CD4-positive, alpha-beta memory T cell (primary cell): ENCODE results near the gene ENG. TPM values are rescaled to one million over a fixed set of nuclear protein-coding genes. Genes with fewer than 3 reads are reported as not detected.

Source experiments
- CTCF ChIA-PET: fragments of 350-600 bp; sonication (Branson Sonifier 250); formaldehyde crosslinking; loops from one replicate; lab custom pipeline; 2021; ENCODE audit warnings: inconsistent platforms; ENCODE audit not compliant: partially characterized antibody; lab: Charles Lee
- POLR2A ChIA-PET: fragments of 350-600 bp; sonication (Branson Sonifier 250); formaldehyde crosslinking; loops from one replicate; lab custom pipeline; 2021; ENCODE audit not compliant: partially characterized antibody; lab: Charles Lee
- DNase-seq, 5 donors: peaks; one replicate each; pipeline versions ENCODE4 v3.0.0 to v3.0.0-alpha.2; 2020 to 2022; ENCODE audit warnings: mixed read lengths in 1 of 5
- H3K27ac ChIP-seq: one replicate; pipeline ENCODE4 v1.7.0; 2013; ENCODE audit warnings: low read depth, low read length
- H3K27me3 ChIP-seq: 2 replicates; pipeline ENCODE4 v1.7.0; 2013; ENCODE audit warnings: mild to moderate bottlenecking, low read length, moderate library complexity; ENCODE audit not compliant: insufficient read depth
- H3K36me3 ChIP-seq: 2 replicates; pipeline ENCODE4 v1.7.0; 2013; ENCODE audit warnings: mild to moderate bottlenecking, low read length, moderate library complexity; ENCODE audit not compliant: insufficient read depth
- H3K4me1 ChIP-seq: 2 replicates; pipeline ENCODE4 v1.7.0; 2013; ENCODE audit warnings: mild to moderate bottlenecking, low read length, moderate library complexity; ENCODE audit not compliant: insufficient read depth
- H3K4me3 ChIP-seq, 2 donors: one replicate each; pipeline ENCODE4 v1.7.0; 2013; ENCODE audit warnings: low read length in 2 of 2, mild to moderate bottlenecking in 1 of 2
- H3K9me3 ChIP-seq, 2 donors: one replicate each; pipeline ENCODE4 v1.7.0; 2013; ENCODE audit warnings: low read length in 2 of 2, control low read depth in 1 of 2; ENCODE audit not compliant: control insufficient read depth in 1 of 2
- H3K27ac Mint-ChIP-seq, 7 donors: one replicate each; pipeline ENCODE4 v1.8.0; 2020 to 2021; ENCODE audit warnings: mixed read lengths in 7 of 7, mild to moderate bottlenecking in 6 of 7, inconsistent platforms in 3 of 7, moderate library complexity in 3 of 7
- H3K27me3 Mint-ChIP-seq, 2 donors: one replicate each; pipeline ENCODE4 v1.8.0; 2020 to 2021; ENCODE audit warnings: mixed read lengths in 2 of 2
- H3K36me3 Mint-ChIP-seq, 2 donors: one replicate each; pipeline ENCODE4 v1.8.0; 2020 to 2021; ENCODE audit warnings: mixed read lengths in 2 of 2, inconsistent platforms in 1 of 2, mild to moderate bottlenecking in 1 of 2
- H3K4me1 Mint-ChIP-seq, 4 donors: one replicate each; pipeline ENCODE4 v1.8.0; 2020 to 2021; ENCODE audit warnings: mixed read lengths in 4 of 4, mild to moderate bottlenecking in 1 of 4
- H3K4me3 Mint-ChIP-seq, 8 donors: one replicate each; pipeline ENCODE4 v1.8.0; 2020 to 2021; ENCODE audit warnings: mixed read lengths in 8 of 8, mild to moderate bottlenecking in 7 of 8, moderate library complexity in 6 of 8, inconsistent platforms in 3 of 8
- H3K9me3 Mint-ChIP-seq, 8 donors: one replicate each; pipeline ENCODE4 v1.8.0; 2020 to 2021; ENCODE audit warnings: mixed read lengths in 8 of 8, mild to moderate bottlenecking in 5 of 8, inconsistent platforms in 3 of 8, moderate library complexity in 1 of 8
- intact Hi-C: fragments of 100-400 bp; cut with micrococcal nuclease; formaldehyde crosslinking; loops from one replicate; pipeline ENCODE4 v1.15.1; 2023
- polyA plus RNA-seq, 2 donors: library from polyadenylated mRNA; unstranded; fragments of 300-500 nt; fragmentation: Illumina TruSeq; gene quantifications; one replicate each; pipeline ENCODE4 v1.2.3, GENCODE V29; 2021
- total RNA-seq, 2 experiments: library from RNA; stranded (reverse); gene quantifications; one replicate each; pipeline ENCODE4 v1.2.3, GENCODE V29; 2021

Gene ENG
- total and polyA plus RNA-seq, 4 experiments from 2014 or later: 2.0 to 13.8 (median 8.9) TPM

GRCh38 chr9:127801955-127802575 lies 52.4 kb downstream of the ENG start:
- H3K9me3 Mint-ChIP-seq: no peaks in the 10 kb centered on the region
- peak overlapping the region; percentile 72 for H3K27ac ChIP-seq
- peak overlapping the region; percentile 86 to 93 (median 90) for H3K4me3 Mint-ChIP-seq
- no peak for DNase-seq
- intact Hi-C loops: loop anchor here (1.0 to 5.0 kb wide), 5 partner anchors 16 to 115 kb away; partner anchors contain the start of genes CDK9 and ST6GALNAC4
- H3K9me3 ChIP-seq: no peaks in the 10 kb centered on the region
- H3K4me1 ChIP-seq: peaks cover 32% of the 10 kb centered on the region
- no peaks in the 10 kb centered on the region for H3K27me3 Mint-ChIP-seq
- H3K27ac Mint-ChIP-seq: peak overlapping the region; percentile 82 to 96 (median 88)
- no peaks in the 10 kb centered on the region for H3K27me3 ChIP-seq
- H3K36me3 ChIP-seq: peaks cover 1% of the 10 kb centered on the region
- peak overlapping the region in 1 of 2 donors; percentile 80 for H3K4me3 ChIP-seq
- ChIA-PET CTCF (interaction anchor here (0.9 to 1.5 kb wide), 5 partner anchors 17 to 213 kb away, joined by 3 to 9 read pairs (median 3); partner anchors contain the start of genes CDK9 and TOR2A), POLR2A (interaction anchor here (0.7 to 5.8 kb wide), 10 partner anchors 12 to 169 kb away, joined by 3 to 54 read pairs (median 6); partner anchors contain the start of genes CDK9, ENG and TOR2A)
- peaks cover 4 to 45% (median 27%) of the 10 kb centered on the region in 4 donors for H3K4me1 Mint-ChIP-seq
- H3K36me3 Mint-ChIP-seq: peaks cover 3 to 12% of the 10 kb centered on the region in 2 donors

GRCh38 chr9:127796852-127797370 lies 57.5 kb downstream of the ENG start:
- Mint-ChIP-seq H3K9me3 (no peaks in the 10 kb centered on the region), H3K27me3 (no peaks in the 10 kb centered on the region), H3K4me1 (peaks cover 12 to 36% (median 25%) of the 10 kb centered on the region in 4 donors), H3K27ac (peak overlapping the region; percentile 38 to 93 (median 87)), H3K36me3 (peaks cover 5 to 10% of the 10 kb centered on the region in 2 donors), H3K4me3 (peak overlapping the region in 7 of 8 donors; percentile 57 to 89 (median 75))
- intact Hi-C loops: no loop called here
- no peak for DNase-seq
- Histone ChIP-seq H3K4me1 (peaks cover 25% of the 10 kb centered on the region), H3K27ac (peak overlapping the region; percentile 26), H3K9me3 (no peaks in the 10 kb centered on the region), H3K27me3 (no peaks in the 10 kb centered on the region), H3K4me3 (no peak overlapping the region), H3K36me3 (peaks cover 9% of the 10 kb centered on the region)
- POLR2A ChIA-PET: interaction anchor here (0.7 to 6.0 kb wide), 11 partner anchors 10 to 211 kb away, joined by 3 to 45 read pairs (median 3); partner anchors contain the start of genes CDK9, DPM2 and TOR2A
- CTCF ChIA-PET: interaction anchor here (0.6 to 1.7 kb wide), 3 partner anchors 9 to 204 kb away, joined by 3 to 7 read pairs (median 5); no protein-coding TSS in a partner anchor

DNA sequence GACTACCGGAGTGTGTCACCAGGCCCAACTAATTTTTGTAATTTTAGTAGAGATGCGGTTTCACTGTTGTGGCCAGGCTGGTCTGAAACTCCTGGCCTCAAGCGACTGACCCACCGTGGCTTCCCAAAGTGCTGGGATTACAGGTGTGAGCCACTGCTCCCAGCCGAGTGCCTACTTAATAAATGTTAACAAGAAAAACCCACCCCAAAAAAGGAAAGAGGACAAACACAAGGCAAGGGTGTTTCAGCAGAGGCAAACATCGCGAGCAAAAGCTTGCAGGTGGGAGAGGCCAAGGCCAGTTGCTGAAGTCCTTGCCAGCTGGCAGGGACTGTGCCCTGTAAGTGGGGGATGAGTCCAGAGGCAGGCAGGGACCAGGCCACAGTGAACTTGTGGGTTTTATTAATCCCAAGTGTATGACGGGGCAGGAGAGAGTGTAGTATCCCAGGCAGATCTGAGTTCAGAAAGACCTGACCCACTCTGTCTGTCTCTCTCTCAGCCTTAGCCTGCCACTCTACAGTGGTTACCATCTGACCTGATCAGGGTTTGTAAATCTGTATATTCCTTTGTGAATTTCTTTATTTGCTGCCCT lies 58.1 kb downstream of the ENG start:
- Histone ChIP-seq H3K4me3 (no peak overlapping the region), H3K4me1 (peaks cover 23% of the 10 kb centered on the region), H3K27ac (no peak overlapping the region), H3K9me3 (no peaks in the 10 kb centered on the region), H3K36me3 (peaks cover 13% of the 10 kb centered on the region), H3K27me3 (no peaks in the 10 kb centered on the region)
- H3K27ac Mint-ChIP-seq: peak overlapping the region; percentile 58 to 93 (median 87)
- ChIA-PET CTCF (interaction anchor here (0.6 to 1.7 kb wide), 3 partner anchors 9 to 203 kb away, joined by 3 to 7 read pairs (median 5); no protein-coding TSS in a partner anchor), POLR2A (interaction anchor here (0.7 to 6.0 kb wide), 11 partner anchors 10 to 211 kb away, joined by 3 to 45 read pairs (median 3); partner anchors contain the start of genes CDK9 and DPM2)
- H3K4me1 Mint-ChIP-seq: peaks cover 12 to 32% (median 23%) of the 10 kb centered on the region in 4 donors
- peaks cover 5 to 10% of the 10 kb centered on the region in 2 donors for H3K36me3 Mint-ChIP-seq
- no peak for DNase-seq
- intact Hi-C loops: no loop called here
- H3K9me3 Mint-ChIP-seq: no peaks in the 10 kb centered on the region
- H3K27me3 Mint-ChIP-seq: no peaks in the 10 kb centered on the region
- H3K4me3 Mint-ChIP-seq: peak overlapping the region in 6 of 8 donors; percentile 62 to 89 (median 74)

GRCh38 chr9:127794001-127794791 lies 60.3 kb downstream of the ENG start:
- no peak overlapping the region for H3K4me3 ChIP-seq
- no peak overlapping the region for H3K27ac ChIP-seq
- Mint-ChIP-seq H3K27me3 (no peaks in the 10 kb centered on the region), H3K9me3 (no peaks in the 10 kb centered on the region), H3K4me1 (peaks cover 13 to 40% (median 32%) of the 10 kb centered on the region in 4 donors), H3K27ac (no peak overlapping the region), H3K36me3 (peaks cover 17 to 25% of the 10 kb centered on the region in 2 donors), H3K4me3 (no peak overlapping the region)
- ChIA-PET POLR2A (interaction anchor here (0.8 to 6.0 kb wide), 5 partner anchors 7 to 134 kb away, joined by 3 to 45 read pairs (median 7); partner anchors contain the start of genes CDK9 and TOR2A), CTCF (interaction anchor here (2.1 kb wide), 1 partner anchor 76 kb away, joined by 13 read pairs; no protein-coding TSS in a partner anchor)
- no peaks in the 10 kb centered on the region for H3K9me3 ChIP-seq
- peaks cover 23% of the 10 kb centered on the region for H3K4me1 ChIP-seq
- H3K27me3 ChIP-seq: no peaks in the 10 kb centered on the region
- H3K36me3 ChIP-seq: peaks cover 34% of the 10 kb centered on the region
- intact Hi-C loops: no loop called here
- no peak for DNase-seq

DNA sequence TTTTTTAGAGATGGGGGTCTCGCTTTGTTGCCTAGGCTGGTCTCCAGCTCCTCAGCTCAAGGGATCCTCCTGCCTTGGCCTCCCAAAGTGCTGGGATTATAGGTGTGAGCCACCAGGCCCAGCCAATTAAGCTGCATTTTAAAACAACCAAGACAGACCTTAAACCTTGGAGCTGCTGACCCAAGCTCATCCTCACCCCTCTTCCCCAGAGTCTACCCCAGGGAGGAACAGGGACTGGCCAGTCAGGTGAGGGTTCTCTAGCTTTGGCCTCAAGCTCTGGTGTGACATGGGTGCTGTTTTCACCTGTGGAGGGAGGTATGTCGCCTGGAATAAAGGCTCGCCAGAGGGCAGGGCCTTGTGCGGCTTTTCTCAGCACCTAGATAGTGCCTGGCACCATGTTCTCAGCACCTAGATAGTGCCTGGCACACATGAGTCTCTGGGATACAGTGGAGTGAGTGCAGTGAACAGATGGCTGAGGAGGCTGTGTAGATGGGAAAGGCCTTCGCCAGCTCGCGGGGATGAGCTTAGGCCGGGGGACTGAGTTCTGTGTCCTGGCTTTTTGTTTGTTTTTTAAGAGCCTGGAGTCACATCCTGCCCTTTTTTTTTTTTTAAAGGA lies 61.3 kb downstream of the ENG start:
- no peak overlapping the region for H3K27ac ChIP-seq
- no peaks in the 10 kb centered on the region for H3K27me3 ChIP-seq
- ChIA-PET CTCF (interaction anchor here (1.1 to 2.1 kb wide), 4 partner anchors 77 to 201 kb away, joined by 3 to 13 read pairs (median 4); no protein-coding TSS in a partner anchor), POLR2A (interaction anchor here (0.6 to 6.9 kb wide), 9 partner anchors 10 to 135 kb away, joined by 3 to 54 read pairs (median 4); partner anchors contain the start of gene FPGS)
- Mint-ChIP-seq H3K27me3 (no peaks in the 10 kb centered on the region), H3K4me3 (no peak overlapping the region), H3K36me3 (peaks cover 25 to 34% of the 10 kb centered on the region in 2 donors), H3K4me1 (peaks cover 13 to 45% (median 32%) of the 10 kb centered on the region in 4 donors), H3K27ac (peak overlapping the region in 5 of 7 donors; percentile 41 to 72 (median 59)), H3K9me3 (no peaks in the 10 kb centered on the region)
- peaks cover 31% of the 10 kb centered on the region for H3K4me1 ChIP-seq
- peaks cover 44% of the 10 kb centered on the region for H3K36me3 ChIP-seq
- no peak overlapping the region for H3K4me3 ChIP-seq
- DNase-seq: no peak
- H3K9me3 ChIP-seq: no peaks in the 10 kb centered on the region
- intact Hi-C loops: no loop called here
